BE2C (cell line): Measurements from ENCODE around the gene TRMO.

Experiments used
- DNase-seq: peaks from one replicate; pipeline ENCODE4 v3.0.0-alpha.2; 2020
- H3K27me3 ChIP-seq: fragments of 250-450 bp; sonication (Bioruptor Pico); 2 replicates; pipeline ENCODE4 v1.5.1; 2020; ENCODE audit warnings: mild to moderate bottlenecking
- H3K36me3 ChIP-seq: fragments of 250-450 bp; sonication (Bioruptor Pico); 2 replicates; pipeline ENCODE4 v1.5.1; 2020; ENCODE audit warnings: mild to moderate bottlenecking
- H3K4me1 ChIP-seq: fragments of 250-450 bp; sonication (Bioruptor Pico); 2 replicates; pipeline ENCODE4 v1.5.1; 2020
- H3K4me3 ChIP-seq: 2 replicates; pipeline ENCODE4 v1.5.1; 2011; ENCODE audit warnings: low read depth, low read length
- H3K9me3 ChIP-seq: fragments of 250-450 bp; sonication (Bioruptor Pico); 2 replicates; pipeline ENCODE4 v1.5.1; 2020
- TF ChIP-seq, protein P1 (sequence below): IDR thresholded peaks from 2 replicates; pipeline ENCODE4 v1.5.1; 2012; ENCODE audit warnings: mild to moderate bottlenecking, low read depth, low read length

Gene TRMO

DNA sequence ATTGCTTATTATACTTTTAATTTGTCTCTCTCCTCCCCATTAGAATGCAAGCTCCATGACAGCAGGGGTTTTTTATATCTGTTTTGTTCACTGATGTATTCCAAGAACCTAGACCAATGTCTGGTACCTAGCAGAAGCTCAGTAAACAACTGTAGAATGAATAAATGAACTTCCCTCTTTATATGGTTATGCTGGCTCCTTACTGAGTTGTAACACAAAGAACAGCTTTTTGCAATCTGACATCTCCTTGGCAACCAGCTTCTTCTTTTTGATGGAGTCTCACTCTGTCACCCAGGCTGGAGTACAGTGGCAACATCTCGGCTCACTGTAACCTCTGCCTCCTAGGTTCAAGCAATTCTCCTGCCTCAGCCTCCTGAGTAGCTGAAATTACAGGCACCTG lies 13.6 kb downstream of the TRMO start:
- no peaks in the 10 kb centered on the region for H3K4me1 ChIP-seq
- TF ChIP-seq, protein P1, sequence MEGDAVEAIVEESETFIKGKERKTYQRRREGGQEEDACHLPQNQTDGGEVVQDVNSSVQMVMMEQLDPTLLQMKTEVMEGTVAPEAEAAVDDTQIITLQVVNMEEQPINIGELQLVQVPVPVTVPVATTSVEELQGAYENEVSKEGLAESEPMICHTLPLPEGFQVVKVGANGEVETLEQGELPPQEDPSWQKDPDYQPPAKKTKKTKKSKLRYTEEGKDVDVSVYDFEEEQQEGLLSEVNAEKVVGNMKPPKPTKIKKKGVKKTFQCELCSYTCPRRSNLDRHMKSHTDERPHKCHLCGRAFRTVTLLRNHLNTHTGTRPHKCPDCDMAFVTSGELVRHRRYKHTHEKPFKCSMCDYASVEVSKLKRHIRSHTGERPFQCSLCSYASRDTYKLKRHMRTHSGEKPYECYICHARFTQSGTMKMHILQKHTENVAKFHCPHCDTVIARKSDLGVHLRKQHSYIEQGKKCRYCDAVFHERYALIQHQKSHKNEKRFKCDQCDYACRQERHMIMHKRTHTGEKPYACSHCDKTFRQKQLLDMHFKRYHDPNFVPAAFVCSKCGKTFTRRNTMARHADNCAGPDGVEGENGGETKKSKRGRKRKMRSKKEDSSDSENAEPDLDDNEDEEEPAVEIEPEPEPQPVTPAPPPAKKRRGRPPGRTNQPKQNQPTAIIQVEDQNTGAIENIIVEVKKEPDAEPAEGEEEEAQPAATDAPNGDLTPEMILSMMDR = no peak
- DNase-seq = no peak
- no peak overlapping the region for H3K4me3 ChIP-seq
- H3K27me3 ChIP-seq = no peaks in the 10 kb centered on the region
- no peaks in the 10 kb centered on the region for H3K9me3 ChIP-seq
- peaks cover 52% of the 10 kb centered on the region for H3K36me3 ChIP-seq

DNA sequence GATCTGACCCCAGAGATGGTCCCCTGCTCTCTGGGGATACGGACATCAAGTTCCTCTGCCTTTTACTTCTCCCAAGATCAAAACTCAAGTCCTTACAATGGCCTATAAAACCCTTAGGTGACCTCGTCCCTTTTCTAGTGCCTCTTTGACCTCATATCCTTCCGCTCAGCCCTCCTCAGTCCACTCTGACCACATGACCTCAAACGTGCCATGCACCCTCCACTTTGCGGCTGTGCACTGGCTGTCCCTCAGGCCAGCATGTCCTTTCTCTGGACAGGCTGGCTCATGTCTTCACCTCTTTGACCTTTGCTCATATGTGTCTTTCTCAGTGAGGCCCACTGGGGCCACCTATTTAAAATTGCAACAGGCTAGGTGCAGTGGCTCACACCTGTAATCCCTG lies 14.7 kb downstream of the TRMO start:
- DNase-seq = no peak
- Histone ChIP-seq H3K36me3 (peaks cover 46% of the 10 kb centered on the region), H3K27me3 (no peaks in the 10 kb centered on the region), H3K9me3 (no peaks in the 10 kb centered on the region), H3K4me1 (no peaks in the 10 kb centered on the region), H3K4me3 (no peak overlapping the region)
- TF ChIP-seq, protein P1 = no peak

DNA sequence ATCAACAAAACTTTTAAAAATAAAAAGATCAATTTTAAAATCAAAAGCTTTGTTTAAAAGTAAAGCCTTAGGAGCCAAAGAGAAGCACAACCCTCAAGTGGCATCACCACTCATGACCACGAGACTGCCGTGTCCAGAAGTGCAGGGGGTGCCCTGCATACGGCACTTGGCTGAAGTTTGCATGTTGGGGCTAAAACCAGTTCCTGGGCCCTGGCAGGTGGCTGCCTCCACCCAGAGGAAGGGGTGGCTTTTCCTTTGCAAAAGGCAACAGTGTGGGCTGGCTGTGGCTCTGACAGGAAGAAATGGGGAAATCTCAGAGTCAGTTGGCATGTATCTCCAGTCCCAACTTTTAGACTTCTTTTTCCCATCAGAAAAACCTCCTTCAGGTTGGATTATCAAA lies 15.3 kb downstream of the TRMO start:
- TF ChIP-seq, protein P1 = no peak
- Histone ChIP-seq H3K4me3 (no peak overlapping the region), H3K27me3 (no peaks in the 10 kb centered on the region), H3K4me1 (no peaks in the 10 kb centered on the region), H3K36me3 (peaks cover 40% of the 10 kb centered on the region), H3K9me3 (no peaks in the 10 kb centered on the region)
- no peak for DNase-seq

DNA sequence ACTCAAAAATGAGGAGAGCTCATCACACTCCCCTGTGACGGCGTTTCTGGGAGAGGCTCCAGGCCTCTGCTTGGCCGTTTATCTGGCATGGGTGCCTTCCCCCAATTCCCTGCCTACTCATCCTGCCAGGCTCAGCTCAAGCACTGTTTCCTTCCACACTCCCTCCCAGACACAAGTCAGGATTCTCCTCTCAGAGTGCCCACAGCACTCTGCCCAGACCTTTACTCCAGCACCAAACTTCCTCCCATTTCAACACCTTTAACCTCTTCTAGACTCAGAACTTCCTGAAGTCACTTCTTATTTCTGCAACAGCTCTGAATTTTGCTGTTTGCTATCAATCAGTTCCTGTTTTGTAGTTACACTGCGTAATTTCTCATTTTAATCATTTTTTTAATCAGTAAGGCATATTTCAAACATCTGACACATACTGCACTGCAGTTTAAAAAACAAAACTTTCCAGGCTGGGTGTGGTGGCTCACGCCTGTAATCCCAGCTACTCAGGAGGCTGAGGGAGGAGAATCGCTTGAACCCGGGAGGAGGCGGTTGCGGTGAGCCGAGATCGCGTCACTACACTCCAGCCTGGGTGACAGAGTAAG lies 16.0 kb downstream of the TRMO start:
- H3K4me1 ChIP-seq = no peaks in the 10 kb centered on the region
- TF ChIP-seq, protein P1 = no peak
- no peak for DNase-seq
- no peak overlapping the region for H3K4me3 ChIP-seq
- no peaks in the 10 kb centered on the region for H3K9me3 ChIP-seq
- H3K27me3 ChIP-seq = no peaks in the 10 kb centered on the region
- H3K36me3 ChIP-seq = peaks cover 34% of the 10 kb centered on the region

DNA sequence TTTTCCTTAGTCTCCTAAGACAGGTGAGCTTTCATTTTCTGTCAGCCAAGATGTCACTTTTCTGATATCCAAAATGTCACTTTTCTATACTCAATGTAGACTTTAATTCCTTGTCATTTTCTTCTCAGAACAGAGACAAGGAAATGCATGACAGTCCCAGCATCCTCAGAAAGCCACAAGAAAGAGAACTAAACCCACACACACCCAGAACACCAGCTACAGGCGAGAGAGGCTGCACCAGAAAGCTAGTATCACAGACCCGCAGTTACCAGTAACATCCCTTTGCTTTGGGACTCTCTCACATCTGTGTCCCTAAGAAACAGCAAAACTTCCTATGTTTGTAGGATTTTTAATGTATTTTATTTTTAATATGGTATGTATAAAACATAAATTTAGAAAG lies 17.1 kb downstream of the TRMO start:
- Histone ChIP-seq H3K9me3 (no peaks in the 10 kb centered on the region), H3K27me3 (no peaks in the 10 kb centered on the region), H3K36me3 (peaks cover 24% of the 10 kb centered on the region), H3K4me3 (no peak overlapping the region), H3K4me1 (no peaks in the 10 kb centered on the region)
- no peak for DNase-seq
- TF ChIP-seq, protein P1 = no peak

DNA sequence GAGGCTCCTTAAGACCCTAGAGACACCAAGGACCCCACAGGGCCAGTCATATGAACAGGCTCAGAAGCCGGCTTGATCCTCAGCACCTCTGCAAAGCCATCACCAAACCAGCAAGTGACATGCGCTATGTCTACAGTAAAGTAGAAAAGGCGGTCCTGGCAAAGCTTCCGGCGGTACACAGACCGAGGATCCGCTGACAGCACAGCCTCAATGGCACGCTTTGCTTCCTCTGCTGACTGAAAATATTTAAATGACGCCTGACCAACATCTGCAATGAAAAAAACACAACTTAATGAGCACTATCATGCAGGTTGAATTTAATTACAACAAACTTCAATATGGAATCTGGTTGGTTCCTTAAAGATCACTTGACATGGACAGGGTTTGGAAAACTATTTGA lies 17.6 kb downstream of the TRMO start:
- peaks cover 19% of the 10 kb centered on the region for H3K36me3 ChIP-seq
- no peak overlapping the region for H3K4me3 ChIP-seq
- TF ChIP-seq, protein P1 = no peak
- H3K9me3 ChIP-seq = no peaks in the 10 kb centered on the region
- no peaks in the 10 kb centered on the region for H3K27me3 ChIP-seq
- no peaks in the 10 kb centered on the region for H3K4me1 ChIP-seq
- no peak for DNase-seq
